Activated CD8-positive, alpha-beta memory T cell treated with anti-CD3 and anti-CD28 coated beads for 4 hours (primary cell): ENCODE data around the gene PHF1.

Source experiments
- DNase-seq, 2 donors: peaks; one replicate each; pipeline ENCODE4 v3.0.0-alpha.2; 2020; ENCODE audit warnings: low read depth in 2 of 2

PHF1 gene

DNA sequence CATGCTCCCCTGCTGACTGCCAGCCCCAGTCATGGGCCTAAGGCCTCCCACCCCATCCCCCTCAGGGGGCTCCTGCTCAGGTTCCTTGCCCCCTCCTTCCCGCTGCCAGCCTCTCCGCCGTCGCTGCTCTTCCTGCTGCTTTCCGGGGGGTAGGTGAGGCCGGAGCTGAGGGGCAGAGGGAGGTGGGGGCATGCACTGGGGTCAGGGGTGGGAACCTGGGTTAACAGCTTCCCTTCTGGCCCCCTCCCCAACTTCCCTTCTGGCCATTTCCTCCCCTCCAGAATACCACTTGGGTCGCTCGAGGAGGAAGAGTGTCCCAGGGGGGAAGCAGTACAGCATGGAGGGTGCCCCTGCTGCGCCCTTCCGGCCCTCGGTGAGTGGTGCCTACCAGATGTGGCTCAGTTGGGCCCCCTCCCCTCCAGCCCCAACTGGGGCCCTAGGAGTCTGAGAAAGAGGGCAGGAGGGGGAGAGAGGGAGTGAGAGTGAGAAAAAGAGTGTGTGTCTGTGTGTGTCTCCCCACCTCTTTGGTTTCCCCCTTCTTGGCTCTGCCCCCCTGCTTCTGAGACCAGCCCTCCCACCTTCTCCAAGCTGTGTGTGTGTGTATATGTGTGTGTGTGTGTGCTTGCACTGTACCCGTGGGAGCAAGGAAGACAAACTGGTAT is 21.2 kb downstream of the PHF1 start:
- DNase-seq = no peak

DNA sequence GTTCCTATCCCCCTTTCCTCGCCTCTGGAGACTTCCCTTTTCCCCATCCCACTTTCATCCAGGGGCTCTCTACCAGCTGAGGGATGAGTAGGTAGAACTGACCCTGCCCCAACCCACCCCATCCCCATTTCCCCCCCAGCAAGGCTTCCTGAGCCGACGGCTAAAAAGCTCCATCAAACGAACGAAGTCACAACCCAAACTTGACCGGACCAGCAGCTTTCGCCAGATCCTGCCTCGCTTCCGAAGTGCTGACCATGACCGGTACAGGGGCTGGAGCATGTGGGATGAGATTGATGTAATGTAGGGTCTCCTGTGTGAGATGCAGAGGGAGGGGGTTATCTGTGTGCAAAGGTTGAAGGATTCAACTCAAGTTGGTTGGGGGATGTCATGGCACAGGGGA is 21.7 kb downstream of the PHF1 start:
- DNase-seq = no peak

DNA sequence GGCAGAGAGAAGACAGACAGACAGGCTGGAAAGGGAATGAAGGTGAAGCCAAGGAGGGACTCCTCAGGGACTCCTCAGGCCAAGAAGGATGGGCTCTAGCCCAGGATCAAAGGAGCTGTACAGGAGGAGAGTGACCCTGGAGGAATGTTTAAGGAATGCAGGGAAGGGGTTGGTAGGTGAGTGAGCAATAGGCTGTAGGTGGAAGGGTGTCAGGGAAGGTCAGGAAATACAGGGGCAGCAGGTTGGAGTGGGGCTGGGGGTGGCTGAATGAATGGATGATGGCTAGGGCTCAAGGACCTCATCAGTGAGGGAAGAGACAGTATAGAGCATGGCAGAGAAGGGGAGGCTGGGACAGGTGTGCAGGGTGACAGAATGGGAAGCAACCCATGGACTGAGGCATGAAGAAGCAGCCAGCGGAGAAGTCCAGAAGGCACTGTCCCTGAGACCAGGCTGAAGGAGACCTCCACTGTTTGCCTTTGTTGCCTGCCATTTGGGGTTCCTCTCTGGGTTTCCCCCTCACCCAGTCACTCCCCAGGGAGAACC is 22.3 kb downstream of the PHF1 start:
- DNase-seq = no peak

DNA sequence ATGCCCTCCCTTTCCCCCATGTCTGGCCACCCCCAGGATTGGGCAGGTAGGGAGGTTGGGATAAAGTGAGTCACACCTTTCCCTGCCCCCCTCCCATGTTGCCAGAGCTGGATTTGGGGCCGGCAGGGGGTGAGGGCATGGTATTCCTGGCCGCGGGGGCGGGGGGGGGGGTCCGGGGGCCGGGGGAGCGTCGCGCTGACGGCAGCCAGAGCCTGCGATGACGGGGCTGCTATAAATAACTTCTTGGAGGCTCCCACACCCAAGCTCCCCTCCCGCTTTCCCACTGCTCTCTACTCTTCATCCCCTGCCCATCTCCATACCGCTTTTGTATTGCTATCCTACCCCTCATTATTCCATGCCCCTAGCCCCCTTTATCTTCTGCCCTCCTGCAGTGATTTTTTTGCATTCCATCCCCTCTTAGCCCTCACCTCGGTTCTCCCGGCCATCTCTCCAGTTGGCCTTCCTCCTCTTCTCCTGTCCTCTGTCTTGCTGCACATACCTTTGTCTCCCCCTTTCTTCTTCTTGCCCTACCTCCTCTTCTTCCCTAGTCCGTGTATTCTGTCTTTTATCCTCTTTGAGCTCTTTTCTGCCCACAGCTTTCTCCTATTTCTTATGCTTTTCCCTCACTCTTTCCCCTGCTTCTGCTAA is 22.9 kb downstream of the PHF1 start:
- no peak for DNase-seq

DNA sequence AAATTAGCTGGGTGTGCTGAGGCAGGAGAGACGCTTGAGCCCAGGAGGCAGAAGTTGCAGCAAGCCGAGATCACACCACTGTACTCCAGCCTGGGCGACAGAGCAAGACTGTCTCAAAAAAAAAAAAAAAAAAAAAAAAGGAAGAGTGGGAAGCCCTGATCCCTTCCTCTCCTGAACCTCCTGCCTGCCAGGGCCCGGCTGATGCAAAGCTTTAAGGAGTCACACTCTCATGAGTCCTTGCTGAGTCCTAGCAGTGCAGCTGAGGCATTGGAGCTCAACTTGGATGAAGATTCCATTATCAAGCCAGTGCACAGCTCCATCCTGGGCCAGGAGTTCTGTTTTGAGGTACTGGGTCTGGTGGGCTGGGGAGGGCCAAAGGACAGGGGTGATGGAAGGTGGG is 24.1 kb downstream of the PHF1 start:
- no peak for DNase-seq

DNA sequence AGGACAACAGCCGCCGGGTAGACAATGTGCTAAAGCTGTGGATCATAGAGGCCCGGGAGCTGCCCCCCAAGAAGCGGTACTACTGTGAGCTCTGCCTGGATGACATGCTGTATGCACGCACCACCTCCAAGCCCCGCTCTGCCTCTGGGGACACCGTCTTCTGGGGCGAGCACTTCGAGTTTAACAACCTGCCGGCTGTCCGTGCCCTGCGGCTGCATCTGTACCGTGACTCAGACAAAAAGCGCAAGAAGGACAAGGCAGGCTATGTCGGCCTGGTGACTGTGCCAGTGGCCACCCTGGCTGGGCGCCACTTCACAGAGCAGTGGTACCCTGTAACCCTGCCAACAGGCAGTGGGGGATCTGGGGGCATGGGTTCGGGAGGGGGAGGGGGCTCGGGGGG is 26.9 kb downstream of the PHF1 start:
- DNase-seq = no peak

DNA sequence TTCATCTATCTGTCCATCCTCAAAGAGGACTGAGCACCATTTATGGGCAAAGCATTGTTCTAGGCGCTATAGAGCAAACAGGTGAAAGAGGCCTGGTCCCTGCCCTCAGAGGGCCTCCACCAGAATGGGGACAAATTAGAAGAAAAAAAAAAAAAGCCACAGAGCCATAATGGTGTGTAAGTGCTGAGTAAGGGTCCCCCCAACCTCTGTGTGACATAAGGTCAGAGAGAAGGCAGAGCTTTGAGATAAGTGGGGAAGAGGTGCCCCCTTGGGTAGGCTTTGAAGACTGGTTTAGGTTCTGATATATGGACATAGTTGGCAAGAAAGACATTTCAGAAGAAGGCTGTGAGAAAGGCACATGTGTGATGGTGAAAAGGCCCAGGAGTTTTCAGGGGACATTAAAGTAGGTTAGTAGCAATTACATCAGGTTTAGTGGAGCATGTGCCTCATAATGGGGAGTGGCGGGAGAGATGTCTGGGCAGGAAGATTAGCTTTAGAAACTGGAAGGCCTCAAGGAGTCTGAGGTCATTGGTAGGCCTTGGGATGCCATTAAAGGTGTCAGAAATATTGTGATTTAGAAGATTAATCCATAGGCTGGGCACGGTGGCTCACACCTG is 28.3 kb downstream of the PHF1 start:
- DNase-seq = no peak

DNA sequence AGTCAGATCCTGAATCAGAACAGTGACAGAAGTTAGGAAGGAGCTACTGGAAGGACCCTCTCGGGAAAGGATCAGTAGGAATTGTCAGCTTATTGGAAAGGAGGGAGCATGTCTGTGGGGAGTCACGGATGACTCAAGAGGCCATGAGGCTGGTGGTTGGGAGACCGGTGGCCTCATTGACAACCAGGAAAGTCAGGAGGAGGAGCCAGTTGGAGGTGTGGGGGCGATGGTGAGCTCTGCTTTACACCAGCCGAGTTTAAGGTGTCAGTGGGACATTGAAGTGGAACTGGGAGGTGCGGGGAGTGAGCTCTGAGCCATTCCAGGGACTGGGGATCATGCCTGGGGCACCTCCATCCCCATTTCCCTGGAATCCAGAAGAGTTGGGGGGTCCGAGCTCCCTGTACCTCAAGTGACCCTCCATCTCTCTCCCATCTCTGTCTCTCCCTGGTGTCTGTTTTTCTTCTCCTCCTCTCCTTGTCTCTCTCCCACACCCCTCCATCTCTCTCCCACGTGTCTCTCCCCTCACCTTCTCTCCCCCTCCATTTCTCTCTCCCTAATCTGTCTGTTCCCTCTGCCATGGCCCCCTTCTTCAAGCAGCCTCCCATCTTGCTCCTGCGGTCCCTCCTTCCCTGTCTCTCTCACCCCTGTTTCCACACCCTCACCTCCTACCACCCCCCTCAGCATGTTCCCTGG is 29.3 kb downstream of the PHF1 start:
- no peak for DNase-seq

DNA sequence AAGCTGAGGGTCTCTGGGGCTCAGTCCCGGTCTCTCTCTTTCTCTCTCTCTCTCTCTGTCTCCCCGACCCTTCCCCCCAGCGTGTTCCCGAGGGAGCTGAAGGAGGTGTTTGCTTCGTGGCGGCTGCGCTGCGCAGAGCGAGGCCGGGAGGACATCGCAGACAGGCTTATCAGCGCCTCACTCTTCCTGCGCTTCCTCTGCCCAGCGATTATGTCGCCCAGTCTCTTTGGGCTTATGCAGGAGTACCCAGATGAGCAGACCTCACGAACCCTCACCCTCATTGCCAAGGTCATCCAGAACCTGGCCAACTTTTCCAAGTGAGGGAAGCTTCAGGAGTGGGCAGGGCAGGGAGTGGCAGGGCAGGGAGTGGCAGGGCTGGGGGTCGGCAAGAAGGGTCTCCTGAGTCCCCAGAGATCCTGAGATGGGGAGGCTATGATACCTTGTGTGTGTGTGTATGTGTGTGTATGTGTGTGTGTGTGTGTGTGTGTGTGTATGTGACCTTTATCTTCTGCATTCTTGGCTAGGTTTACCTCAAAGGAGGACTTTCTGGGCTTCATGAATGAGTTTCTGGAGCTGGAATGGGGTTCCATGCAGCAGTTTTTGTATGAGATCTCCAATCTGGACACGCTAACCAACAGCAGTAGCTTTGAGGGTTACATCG is 30.0 kb downstream of the PHF1 start:
- DNase-seq = no peak

DNA sequence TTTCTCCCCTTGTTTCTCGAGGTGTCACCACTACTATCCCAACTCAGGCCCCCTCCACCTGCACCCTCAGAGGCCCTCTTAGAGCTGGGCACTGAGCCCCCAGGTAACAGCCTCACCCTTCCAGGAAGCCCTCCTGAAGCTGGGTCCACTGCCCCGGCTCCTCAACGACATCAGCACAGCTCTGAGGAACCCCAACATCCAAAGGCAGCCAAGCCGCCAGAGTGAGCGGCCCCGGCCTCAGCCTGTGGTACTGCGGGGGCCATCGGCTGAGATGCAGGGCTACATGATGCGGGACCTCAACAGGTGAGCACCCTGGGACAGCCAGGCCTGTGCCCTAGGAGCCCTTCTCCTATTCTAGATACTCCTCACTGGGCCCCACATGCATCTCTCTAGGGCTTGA is 30.6 kb downstream of the PHF1 start:
- DNase-seq = no peak

DNA sequence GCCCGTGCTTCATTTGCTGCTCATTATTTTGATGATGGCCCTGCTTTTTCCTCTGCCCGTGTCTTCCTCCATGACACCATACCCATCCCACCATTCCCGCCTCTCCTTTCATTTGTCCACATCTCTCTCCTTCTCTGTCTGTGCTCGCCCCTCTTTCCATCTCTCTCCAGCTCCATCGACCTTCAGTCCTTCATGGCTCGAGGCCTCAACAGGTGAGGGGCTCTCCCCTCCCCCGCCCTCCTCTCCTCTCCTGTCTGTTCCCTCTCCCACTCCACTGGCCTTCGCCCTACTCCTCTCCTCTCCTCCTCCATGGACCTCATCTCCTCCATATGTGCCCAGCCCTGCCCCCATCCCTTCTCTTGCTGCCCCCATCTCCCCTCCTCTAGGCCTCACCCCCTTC is 31.5 kb downstream of the PHF1 start:
- no peak for DNase-seq

DNA sequence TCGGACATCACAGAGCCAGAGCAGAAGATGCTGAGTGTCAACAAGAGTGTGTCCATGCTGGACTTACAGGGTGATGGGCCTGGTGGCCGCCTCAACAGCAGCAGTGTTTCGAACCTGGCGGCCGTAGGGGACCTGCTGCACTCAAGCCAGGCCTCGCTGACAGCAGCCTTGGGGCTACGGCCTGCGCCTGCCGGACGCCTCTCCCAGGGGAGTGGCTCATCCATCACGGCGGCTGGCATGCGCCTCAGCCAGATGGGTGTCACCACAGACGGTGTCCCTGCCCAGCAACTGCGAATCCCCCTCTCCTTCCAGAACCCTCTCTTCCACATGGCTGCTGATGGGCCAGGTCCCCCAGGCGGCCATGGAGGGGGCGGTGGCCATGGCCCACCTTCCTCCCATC is 32.2 kb downstream of the PHF1 start:
- no peak for DNase-seq

DNA sequence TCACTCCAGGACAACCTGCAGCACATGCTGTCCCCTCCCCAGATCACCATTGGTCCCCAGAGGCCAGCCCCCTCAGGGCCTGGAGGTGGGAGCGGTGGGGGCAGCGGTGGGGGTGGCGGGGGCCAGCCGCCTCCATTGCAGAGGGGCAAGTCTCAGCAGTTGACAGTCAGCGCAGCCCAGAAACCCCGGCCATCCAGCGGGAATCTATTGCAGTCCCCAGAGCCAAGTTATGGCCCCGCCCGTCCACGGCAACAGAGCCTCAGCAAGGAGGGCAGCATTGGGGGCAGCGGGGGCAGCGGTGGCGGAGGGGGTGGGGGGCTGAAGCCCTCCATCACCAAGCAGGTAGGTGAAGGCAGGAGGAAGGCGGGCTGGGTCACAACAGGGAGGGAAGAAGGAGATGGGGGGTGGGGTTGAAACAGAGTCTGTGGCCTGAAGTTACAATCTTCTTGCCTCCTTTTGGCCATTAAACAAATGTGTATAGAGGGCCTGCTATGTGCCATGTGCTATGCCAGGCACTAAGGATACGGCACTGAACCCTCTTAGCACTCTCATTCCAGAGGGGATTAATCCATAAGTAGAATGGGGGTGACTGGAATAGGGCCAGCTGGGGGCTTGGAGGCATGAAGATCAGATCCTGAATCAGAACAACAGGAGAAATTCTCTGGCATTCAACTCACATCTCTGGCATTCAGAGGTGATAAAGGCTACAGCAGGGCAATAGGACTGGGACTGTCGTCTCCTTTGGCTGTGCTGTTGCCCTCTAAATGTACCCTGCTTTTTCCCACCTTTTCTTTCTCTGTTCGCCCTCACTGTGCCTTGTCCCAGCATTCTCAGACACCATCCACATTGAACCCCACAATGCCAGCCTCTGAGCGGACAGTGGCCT is 33.0 kb downstream of the PHF1 start:
- DNase-seq = no peak

DNA sequence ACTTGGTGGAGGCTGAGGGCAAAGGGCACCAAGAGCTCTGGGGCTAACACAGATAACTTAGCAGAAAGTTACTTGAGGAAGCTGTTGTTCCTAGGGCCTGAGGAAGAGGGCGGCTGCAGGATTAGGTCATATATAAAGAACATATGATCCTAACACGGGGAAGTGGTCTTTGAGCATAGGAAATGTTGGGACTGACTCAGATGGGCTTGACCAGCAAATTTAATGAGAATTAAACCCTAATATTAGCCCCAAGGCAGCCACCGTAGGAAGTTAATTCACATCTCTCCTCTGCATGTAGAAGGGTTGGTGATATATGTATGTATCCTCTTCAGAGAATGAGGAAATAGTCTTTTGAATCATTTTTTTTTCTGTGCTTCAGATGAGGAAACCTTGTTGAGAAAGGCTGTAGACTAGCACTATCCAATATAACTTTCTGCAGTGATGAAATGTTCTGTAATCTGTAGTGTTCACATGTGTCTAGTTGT is 34.3 kb downstream of the PHF1 start:
- DNase-seq = no peak

DNA sequence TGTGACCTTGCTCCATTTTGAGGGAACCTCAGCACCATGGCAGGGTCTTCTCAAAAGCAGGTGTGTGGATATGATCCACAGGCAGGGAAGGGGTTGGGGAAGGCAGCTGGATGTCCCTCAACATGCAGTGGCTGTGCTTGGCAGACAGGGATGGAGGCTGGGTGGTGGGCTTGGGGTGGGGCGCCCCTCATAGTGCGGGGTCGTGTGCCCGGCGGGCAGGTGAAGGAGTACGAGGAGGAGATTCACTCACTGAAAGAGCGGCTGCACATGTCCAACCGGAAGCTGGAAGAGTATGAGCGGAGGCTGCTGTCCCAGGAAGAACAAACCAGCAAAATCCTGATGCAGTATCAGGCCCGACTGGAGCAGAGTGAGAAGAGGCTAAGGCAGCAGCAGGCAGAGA is 35.5 kb downstream of the PHF1 start:
- DNase-seq = no peak

DNA sequence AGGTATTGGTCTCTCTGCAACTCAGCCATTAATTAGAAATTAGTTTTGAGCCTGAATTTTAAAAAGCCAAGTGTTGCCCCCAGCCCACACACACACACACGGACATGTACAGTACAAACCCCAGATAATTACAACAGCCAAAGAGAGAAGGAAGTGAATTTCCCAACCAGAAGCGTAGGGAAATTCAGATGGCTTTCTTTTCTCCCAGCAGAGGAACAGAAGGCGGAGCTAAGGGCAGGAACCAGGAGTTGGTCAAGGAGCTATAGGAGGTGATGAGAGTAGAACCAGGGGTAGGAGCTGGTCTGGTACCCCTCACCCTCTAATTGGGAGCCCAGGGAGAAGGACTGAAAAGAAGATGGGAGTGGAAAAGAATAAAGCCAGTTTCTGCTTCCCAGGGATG is 39.6 kb downstream of the PHF1 start:
- no peak for DNase-seq

DNA sequence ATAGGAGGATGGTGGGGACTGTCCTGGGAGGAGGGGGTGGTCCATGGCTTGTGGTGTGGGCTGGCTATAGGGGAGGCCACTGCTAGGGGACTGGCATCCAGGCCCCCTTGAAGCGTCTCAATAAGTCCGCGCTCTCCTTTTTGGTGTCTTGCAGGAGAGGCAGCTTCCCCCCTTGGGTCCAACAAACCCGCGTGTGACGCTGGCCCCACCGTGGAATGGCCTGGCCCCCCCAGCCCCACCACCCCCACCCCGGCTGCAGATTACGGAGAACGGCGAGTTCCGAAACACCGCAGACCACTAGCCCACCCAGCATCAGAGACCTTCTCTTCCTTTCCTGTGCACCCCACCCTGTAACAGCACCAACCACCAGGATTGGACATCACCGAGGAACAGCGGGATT is 40.8 kb downstream of the PHF1 start:
- DNase-seq = no peak

DNA sequence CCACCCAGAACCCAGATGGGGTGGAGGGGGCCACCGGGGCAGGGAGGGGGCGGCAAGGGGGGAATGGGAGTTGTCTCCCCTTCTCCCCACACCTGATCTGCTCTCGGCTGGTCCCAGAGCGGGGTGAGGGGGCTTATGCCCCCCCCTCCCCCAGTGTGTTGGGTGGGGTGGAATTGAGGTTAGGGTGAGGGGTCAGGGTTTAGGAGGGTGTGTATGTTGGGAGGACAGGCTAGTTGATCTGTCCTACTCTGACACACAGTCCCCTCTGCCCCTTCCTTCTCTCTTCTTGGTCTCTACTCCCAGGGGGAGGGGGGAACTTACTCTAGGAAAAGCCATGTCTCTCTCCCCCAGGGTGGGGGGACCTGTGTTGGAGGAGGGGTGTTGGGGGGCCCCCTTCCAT is 41.7 kb downstream of the PHF1 start:
- DNase-seq = no peak

DNA sequence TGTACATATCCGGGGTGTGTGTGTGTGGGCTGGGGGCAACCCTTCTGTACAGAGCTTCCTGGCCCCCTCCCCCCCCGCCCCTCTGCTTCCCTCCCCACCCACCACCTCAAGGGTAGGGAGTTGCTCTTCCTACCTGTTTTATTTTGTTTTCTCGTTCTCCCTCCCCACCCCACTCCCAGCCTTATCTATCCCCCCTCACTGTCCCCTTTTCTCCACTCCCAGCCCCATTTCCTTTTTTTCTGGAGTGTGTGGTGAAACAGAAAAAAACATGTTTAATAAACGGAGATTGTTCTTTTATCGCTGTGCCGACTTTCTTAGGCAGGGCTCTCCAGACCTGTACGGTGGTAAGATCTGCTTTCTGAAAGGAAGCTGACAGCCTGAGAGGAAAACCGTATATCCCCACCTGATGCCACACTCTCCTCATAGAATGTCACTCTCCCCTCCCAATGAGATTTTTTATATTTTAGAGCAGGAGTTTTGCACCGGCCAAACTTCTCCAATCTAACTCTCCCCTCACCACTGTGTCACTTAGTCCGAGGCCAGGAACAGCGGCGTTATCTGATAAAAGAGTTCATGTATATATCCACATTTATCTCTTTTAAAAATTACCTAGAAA is 42.7 kb downstream of the PHF1 start:
- no peak for DNase-seq
